OCI-LY1 (cell line): Measurements from ENCODE around the gene PPP1R12B.

ENCODE experiments used
- H2AFZ ChIP-seq: fragments of 200-600 bp; sonication (generic), shearing (Covaris generic); 2 replicates; pipeline ENCODE4 v1.6.0; 2014; ENCODE audit warnings: antibody characterized with exemption, mild to moderate bottlenecking, low read length
- H3F3A ChIP-seq: fragments of 200-600 bp; sonication (generic), shearing (Covaris generic); 2 replicates; pipeline ENCODE4 v1.6.0; 2014; ENCODE audit warnings: mild to moderate bottlenecking, antibody characterized with exemption, low read length, moderate library complexity; ENCODE audit not compliant: insufficient read depth
- H3K27ac ChIP-seq: fragments of 200-600 bp; sonication (generic); 2 replicates; pipeline ENCODE4 v1.5.1; 2014; ENCODE audit warnings: low read length, mixed run types, mild to moderate bottlenecking, low read depth; ENCODE audit not compliant: poor library complexity, severe bottlenecking
- H3K27me3 ChIP-seq: fragments of 200-600 bp; sonication (generic); 2 replicates; pipeline ENCODE4 v1.6.0; 2014; ENCODE audit warnings: antibody characterized with exemption, mild to moderate bottlenecking, low read length, moderate library complexity; ENCODE audit not compliant: insufficient read depth
- H3K36me3 ChIP-seq: fragments of 200-600 bp; sonication (generic); 2 replicates; pipeline ENCODE4 v1.6.1; 2014; ENCODE audit warnings: mild to moderate bottlenecking, antibody characterized with exemption, low read length, moderate library complexity, mixed read lengths; ENCODE audit not compliant: insufficient read depth
- H3K4me1 ChIP-seq: fragments of 200-600 bp; sonication (generic); 2 replicates; pipeline ENCODE4 v1.5.1; 2014; ENCODE audit warnings: mild to moderate bottlenecking, low read length, moderate library complexity; ENCODE audit not compliant: insufficient read depth, severe bottlenecking
- H3K4me2 ChIP-seq: fragments of 200-600 bp; sonication (generic), shearing (Covaris generic); 2 replicates; pipeline ENCODE4 v1.6.1; 2014; ENCODE audit warnings: low read length
- H3K4me3 ChIP-seq: fragments of 200-600 bp; sonication (generic); 2 replicates; pipeline ENCODE4 v1.5.1; 2014; ENCODE audit warnings: low read length, low read depth, mild to moderate bottlenecking, mixed read lengths; ENCODE audit not compliant: poor library complexity, severe bottlenecking
- H3K79me2 ChIP-seq: fragments of 200-600 bp; shearing (Covaris generic); 2 replicates; pipeline ENCODE4 v1.6.1; 2016; ENCODE audit warnings: mixed run types, low read length, mixed read lengths; ENCODE audit not compliant: insufficient read depth
- H3K9ac ChIP-seq: fragments of 200-600 bp; sonication (generic), shearing (Covaris generic); 2 replicates; pipeline ENCODE4 v1.6.1; 2014; ENCODE audit warnings: mild to moderate bottlenecking, low read length, mixed read lengths
- H3K9me2 ChIP-seq: fragments of 200-600 bp; sonication (generic), shearing (Covaris generic); 2 replicates; pipeline ENCODE4 v1.6.1; 2014; ENCODE audit warnings: low read depth, mild to moderate bottlenecking, low read length, mixed read lengths
- H3K9me3 ChIP-seq: fragments of 200-600 bp; shearing (Covaris generic); 2 replicates; pipeline ENCODE4 v1.6.1; 2014; ENCODE audit warnings: low read length, mixed read lengths
- H4K20me1 ChIP-seq: fragments of 200-600 bp; sonication (generic), shearing (Covaris generic); 2 replicates; pipeline ENCODE4 v1.6.0; 2016; ENCODE audit warnings: mild to moderate bottlenecking, low read length; ENCODE audit not compliant: insufficient read depth
- EZH2 ChIP-seq: fragments of 200-600 bp; sonication (generic), shearing (Covaris generic); IDR thresholded peaks from 2 replicates; pipeline ENCODE4 v1.8.0; 2017; ENCODE audit warnings: borderline replicate concordance, mixed run types, mild to moderate bottlenecking, antibody characterized with exemption, low read length, moderate library complexity, mixed read lengths
- TF ChIP-seq, protein P1 (sequence below): fragments of 200-600 bp; sonication (generic), shearing (Covaris generic); IDR thresholded peaks from 2 replicates; pipeline ENCODE4 v1.5.1; 2017; ENCODE audit warnings: mild to moderate bottlenecking, antibody characterized with exemption, low read length, moderate library complexity, mixed read lengths

PPP1R12B gene

GRCh38 chr1:202316186-202316585 is 32.3 kb upstream of the PPP1R12B start:
- Histone ChIP-seq H2AFZ (no peak overlapping the region), H3K27ac (no peak overlapping the region), H3K9me3 (no peaks in the 10 kb centered on the region), H3K27me3 (peaks cover 14% of the 10 kb centered on the region; the same call in 1 of the 2 replicates), H3K9ac (no peak overlapping the region), H3K36me3 (no peaks in the 10 kb centered on the region), H3K4me2 (no peak overlapping the region), H3K79me2 (no peaks in the 10 kb centered on the region), H3K4me1 (no peaks in the 10 kb centered on the region), H3F3A (no peaks in the 10 kb centered on the region), H4K20me1 (no peaks in the 10 kb centered on the region), H3K4me3 (no peak overlapping the region), H3K9me2 (no peaks in the 10 kb centered on the region)
- TF ChIP-seq EZH2: no peak
- TF ChIP-seq, protein P1, sequence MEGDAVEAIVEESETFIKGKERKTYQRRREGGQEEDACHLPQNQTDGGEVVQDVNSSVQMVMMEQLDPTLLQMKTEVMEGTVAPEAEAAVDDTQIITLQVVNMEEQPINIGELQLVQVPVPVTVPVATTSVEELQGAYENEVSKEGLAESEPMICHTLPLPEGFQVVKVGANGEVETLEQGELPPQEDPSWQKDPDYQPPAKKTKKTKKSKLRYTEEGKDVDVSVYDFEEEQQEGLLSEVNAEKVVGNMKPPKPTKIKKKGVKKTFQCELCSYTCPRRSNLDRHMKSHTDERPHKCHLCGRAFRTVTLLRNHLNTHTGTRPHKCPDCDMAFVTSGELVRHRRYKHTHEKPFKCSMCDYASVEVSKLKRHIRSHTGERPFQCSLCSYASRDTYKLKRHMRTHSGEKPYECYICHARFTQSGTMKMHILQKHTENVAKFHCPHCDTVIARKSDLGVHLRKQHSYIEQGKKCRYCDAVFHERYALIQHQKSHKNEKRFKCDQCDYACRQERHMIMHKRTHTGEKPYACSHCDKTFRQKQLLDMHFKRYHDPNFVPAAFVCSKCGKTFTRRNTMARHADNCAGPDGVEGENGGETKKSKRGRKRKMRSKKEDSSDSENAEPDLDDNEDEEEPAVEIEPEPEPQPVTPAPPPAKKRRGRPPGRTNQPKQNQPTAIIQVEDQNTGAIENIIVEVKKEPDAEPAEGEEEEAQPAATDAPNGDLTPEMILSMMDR: no peak

- no peaks in the 10 kb centered on the region for H3K36me3 ChIP-seq
- H3K27me3 ChIP-seq: peaks cover 14% of the 10 kb centered on the region; the same call in 1 of the 2 replicates
- no peaks in the 10 kb centered on the region for H3K9me2 ChIP-seq
- no peaks in the 10 kb centered on the region for H3K4me1 ChIP-seq
- H3K27ac ChIP-seq: no peak overlapping the region
- no peaks in the 10 kb centered on the region for H4K20me1 ChIP-seq
- H3K4me2 ChIP-seq: no peak overlapping the region
- H3K9me3 ChIP-seq: no peaks in the 10 kb centered on the region
- H3F3A ChIP-seq: no peaks in the 10 kb centered on the region
- no peak overlapping the region for H2AFZ ChIP-seq
- H3K79me2 ChIP-seq: no peaks in the 10 kb centered on the region
- TF ChIP-seq, protein P1: no peak
- no peak overlapping the region for H3K9ac ChIP-seq
- no peak overlapping the region for H3K4me3 ChIP-seq
Measured at GRCh38 chr1:202317941-202318925, 30.3 kb upstream of the PPP1R12B start.

- TF ChIP-seq, protein P1: no peak
- no peak for TF ChIP-seq EZH2
- Histone ChIP-seq H3K9me2 (no peaks in the 10 kb centered on the region), H3K4me3 (no peak overlapping the region), H3K9me3 (no peaks in the 10 kb centered on the region), H3K27me3 (peaks cover 14% of the 10 kb centered on the region; the same call in 1 of the 2 replicates), H3K27ac (no peak overlapping the region), H3K9ac (no peak overlapping the region), H2AFZ (no peak overlapping the region), H3K4me1 (no peaks in the 10 kb centered on the region), H3K79me2 (no peaks in the 10 kb centered on the region), H3F3A (no peaks in the 10 kb centered on the region), H3K36me3 (no peaks in the 10 kb centered on the region), H3K4me2 (no peak overlapping the region), H4K20me1 (no peaks in the 10 kb centered on the region)
Measured at GRCh38 chr1:202319381-202320080, 29.0 kb upstream of the PPP1R12B start.
